ENCODE measurements around the gene ABLIM3.
"Not testable (repeated sequence)": the region's sequence is repeated elsewhere in the genome, so short reads cannot be mapped to it uniquely, and the experiment has no call there.

ABLIM3 gene

DNA sequence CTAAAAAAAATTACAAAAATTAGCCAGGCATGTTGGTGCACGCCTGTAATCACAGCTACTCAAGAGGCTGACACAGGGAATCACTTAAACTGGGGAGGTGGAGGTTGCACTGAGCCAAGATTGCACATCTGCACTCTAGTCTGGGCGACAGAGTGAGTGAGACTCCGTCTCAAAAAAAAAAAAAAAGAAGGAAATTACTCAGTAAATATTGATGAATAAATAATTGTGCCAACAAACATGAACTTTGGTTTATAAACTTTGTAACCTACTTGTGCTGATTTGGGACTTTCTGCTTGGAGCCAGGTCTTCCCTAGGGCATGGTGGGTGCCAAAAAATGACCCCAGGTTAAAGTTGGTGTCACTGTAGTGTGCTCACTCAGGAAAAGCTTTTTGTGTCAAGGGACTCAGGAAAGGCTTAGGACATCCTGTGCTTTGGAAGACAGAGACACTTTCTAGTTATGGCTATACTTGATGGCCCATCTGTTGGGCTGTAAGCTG, 19.0 kb downstream of the ABLIM3 start:
- DNase-seq: no peak

DNA sequence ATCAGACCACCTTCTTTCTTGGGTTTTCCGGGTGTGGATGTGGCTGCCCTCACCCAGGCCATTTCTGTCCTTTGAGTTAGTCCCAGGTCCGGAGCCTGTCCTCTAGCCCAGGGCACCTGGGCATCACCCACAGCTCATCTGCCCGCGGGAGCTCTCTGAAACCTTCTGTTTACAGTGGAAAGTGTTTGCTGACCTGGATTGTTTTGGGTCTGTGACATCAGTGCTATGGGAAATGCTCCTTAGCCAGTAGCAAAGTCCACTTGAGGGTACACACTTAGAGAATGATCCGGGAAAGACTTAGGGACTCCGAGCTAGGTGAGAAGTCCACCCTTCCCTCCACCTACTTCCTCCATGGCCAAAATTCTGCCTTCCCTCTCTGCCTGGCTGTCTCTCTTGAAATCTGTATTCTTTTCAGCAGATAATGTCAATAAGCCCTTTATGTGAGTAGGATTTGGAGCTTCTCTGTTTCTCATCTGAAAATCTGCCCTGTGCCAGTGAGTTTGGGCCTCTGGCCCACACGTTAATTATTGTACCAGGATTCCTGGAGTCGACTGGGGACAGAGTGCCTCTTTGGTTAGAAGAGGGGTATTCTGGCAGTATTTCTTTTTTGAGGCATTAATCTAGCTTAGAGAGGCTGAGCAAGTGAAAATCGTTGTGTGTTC, 19.9 kb downstream of the ABLIM3 start:
- DNase-seq: no peak

DNA sequence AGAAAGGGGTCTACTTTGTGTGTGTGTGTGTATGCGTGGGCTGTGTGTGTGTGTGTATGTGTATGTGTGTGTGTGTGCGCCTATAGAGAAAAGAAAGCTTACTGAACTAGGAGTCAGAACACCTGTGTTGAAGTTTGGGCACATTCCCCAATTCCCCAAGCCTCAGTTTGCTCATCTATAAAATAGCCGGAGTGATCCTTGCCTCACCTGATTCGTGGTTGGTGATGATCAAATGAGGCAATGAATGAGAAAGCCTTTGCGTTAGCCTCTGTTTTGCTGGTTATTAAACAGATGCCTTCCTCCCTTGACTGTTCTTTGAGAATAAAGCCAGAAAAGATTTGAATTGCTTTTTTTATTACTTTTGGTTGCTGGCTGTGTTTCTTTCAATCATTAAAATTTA, 20.6 kb downstream of the ABLIM3 start:
- DNase-seq: no peak

DNA sequence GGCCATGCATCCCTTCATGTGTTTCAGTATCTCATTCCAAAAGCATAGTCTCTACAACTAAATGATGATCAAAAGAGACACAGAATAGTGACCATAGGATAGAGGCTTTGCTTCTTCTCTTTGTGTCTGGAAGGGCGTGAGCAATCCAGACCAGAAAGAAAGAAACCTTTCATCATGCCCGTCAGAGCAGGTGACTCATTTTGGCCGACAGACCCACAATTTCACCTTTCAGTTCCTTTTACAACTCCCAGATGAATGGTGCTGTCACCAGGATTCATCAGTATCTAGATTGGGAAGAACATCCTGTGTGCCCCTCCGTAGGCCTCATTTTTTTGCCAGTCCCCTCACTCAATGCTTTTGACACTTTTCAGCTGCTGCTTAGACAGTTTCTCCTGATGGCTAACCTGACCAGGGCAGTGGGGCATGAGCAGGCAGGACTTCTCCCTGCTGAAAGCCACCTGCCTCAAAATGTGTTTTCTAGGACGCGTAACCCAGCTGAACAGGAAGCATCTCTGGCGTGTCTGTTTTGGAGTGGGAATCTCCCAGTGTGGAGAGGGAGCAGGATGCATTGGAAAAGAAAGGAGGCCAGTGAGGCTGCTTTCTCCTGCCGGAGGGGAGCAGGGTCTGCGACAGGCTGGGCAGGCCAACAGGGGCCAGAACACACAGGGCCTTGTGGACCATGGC, 21.2 kb downstream of the ABLIM3 start:
- no peak for DNase-seq

DNA sequence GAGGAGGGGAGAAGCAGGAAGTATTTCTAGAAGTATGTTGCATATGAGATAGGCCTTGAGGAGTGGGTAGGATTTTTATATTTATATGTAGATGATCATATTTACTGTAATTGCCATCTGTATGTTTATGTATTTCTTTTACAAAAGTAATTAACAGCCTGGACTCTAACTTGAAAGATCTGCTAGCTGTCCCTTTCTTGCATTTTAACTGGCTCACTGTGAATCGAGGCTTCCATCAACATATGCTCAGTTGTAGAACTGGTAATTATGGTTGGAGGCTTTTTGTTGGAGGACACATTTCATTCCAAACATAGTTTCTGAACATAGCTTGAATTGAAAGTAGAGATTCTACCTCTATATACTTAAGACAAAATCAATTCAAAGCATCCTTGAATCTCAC, 23.4 kb downstream of the ABLIM3 start:
- no peak for DNase-seq

DNA sequence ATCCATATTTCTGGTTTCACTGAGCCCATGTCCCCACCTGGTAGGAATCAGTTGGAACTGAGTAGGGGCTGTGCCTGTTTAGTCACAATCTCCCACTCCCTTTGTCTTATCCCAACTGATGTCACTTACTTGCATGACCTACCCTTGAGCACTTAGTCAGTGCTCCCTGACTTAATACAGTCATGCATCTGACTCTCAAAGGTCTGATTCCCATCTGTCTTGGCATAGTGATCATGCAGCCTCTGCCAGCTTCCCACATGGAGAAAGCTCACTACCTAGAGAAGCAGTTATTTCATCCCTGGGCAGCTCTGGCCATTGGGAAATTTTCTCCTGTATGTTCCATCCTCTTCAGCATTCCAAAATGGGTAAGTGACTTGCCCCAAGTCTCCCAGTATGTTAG, 24.8 kb downstream of the ABLIM3 start:
- DNase-seq: no peak

DNA sequence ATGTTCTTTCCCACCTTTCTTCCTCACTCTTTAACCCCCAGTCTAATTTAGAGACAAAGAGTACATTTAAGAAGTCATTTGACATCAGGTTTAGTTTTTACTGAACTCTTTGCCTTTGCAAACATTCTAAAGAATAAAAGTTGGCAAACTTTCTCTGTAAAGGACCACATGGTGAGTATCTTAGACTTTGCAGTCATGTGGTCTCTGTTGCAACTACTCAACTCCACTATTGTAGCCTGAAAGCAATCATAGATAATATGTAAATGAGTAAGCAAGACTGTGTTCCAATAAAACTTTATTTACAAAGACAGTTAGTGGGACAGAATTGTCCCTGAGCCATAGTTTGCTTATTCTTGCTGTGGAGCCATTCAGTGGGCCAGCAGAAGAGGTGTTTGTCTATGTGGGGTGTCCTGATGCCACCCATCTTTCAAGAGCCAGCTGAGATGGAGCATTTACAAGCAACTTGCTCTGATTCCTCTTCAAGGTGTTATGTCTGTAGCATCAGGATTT, 25.4 kb downstream of the ABLIM3 start:
- no peak for DNase-seq

DNA sequence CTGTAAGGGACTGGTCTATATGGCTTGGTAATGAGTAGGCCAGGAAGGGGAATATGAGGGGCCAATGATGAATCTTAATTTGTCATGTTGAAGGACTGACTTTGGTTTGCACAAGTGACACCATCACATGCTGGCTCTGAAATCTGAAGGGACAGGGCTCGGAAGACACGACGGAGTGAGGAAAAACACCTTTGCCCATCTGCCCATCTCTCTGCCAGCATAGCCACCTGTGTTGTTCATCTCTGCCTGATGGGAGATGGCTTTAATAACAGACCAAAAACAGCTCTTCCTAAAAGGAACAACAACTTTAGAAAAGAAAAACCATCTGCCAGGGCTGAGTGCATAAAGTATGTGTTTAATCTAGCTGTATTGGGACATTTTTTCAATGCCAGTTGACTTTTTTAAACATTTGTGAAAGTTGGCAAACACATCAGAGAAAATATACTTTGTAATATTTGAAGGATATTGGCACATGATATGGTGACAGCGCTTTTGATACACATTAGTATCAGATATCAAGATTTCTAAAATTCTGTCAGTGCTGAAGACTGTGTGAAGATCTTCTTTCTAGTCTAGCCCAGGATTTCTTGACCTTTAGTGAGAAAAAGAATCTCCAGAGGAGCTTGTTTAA, 27.1 kb downstream of the ABLIM3 start:
- DNase-seq: no peak

DNA sequence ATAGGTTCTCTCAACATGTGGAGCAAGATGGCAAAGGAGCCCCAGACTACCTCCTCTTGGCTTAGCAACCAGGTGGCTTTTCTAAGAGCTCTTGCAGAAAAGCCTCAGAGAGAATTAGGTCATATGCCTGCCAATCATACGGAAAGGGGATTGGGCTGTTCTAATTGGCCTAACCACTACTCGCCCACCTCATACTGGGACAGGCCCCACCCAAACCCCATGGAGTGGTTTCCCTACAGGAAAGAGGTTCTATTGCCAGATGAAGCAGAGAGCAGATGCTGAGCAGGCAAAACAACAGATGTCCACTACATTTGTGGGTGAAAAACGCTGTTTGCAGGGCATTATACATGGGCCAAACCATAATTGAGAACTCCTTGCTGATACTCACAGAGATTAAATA, 29.0 kb downstream of the ABLIM3 start:
- DNase-seq: no peak

DNA sequence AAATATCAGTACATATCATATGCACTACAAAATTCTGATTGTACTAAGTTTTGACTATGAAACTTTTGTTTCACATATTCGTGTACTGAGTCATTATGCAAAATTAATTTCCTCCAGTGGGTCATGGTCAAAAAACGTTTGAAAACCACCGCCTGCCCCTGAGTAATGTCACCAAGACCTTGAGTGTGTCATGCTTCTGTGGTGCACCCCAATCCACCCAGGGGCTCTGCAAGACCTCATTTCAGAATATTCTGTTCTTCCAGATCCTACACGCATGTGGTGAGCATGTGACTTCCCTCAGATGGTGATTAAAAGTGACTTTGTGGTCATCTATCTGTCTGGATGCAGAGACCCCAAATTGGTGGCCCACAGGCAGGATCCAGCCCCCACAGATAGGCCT, 31.0 kb downstream of the ABLIM3 start:
- DNase-seq: peak; percentile 4

DNA sequence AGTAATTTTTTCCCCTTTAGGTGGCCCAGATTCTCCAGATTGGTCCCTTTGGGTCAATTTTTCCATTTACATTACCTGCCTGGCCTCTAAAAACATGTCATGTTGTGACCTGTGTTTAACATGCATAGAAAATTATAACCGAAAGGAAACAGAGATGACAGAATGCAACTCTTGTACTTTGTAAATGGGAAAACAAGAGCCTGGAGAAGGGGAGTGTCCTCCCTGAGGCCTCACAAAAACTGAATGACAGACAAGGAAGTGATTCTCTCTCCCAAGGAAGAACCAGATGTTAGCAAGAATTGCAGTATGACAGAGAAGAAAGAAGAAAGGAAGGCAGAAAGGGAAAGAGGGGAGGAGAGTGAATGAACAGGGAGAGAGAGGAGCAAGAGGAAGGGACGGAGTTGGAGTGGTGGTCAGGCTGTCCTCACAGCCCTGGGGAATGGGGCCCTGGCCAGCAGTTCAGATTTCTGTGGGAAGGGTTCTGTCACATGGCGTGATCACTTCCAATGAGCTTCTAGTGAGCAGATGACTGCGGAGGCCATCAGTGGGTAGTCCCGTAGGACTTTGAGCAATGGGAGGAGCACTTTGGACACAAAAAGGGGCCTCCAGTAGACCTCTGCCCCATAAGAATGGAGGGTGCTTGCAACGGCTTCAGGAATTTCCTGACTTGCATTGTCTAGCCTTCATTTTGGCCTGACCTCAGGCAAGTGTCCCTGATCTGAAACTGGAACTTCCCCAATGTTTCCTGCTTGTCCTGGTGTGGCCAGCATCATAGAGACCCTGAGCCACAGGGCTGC, 31.6 kb downstream of the ABLIM3 start:
- no peak for DNase-seq

DNA sequence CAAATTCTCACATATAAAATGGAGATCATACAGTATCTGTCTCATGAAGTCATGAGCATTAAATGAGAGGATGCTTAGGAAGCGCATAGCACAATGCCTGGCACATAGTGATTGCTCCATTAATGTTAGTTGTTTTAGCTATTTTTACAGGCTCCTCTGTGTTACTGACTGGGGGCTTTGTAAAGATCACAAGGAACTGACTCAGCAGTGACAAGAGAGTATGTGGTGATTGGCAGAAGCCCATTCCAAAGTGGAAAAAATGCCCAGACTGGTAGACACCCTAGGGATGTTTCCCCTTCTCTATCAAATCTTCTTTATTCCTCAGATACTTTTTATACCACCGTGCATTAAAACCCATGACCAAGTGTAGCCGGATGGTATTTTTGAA, 33.5 kb downstream of the ABLIM3 start:
- DNase-seq: no peak

DNA sequence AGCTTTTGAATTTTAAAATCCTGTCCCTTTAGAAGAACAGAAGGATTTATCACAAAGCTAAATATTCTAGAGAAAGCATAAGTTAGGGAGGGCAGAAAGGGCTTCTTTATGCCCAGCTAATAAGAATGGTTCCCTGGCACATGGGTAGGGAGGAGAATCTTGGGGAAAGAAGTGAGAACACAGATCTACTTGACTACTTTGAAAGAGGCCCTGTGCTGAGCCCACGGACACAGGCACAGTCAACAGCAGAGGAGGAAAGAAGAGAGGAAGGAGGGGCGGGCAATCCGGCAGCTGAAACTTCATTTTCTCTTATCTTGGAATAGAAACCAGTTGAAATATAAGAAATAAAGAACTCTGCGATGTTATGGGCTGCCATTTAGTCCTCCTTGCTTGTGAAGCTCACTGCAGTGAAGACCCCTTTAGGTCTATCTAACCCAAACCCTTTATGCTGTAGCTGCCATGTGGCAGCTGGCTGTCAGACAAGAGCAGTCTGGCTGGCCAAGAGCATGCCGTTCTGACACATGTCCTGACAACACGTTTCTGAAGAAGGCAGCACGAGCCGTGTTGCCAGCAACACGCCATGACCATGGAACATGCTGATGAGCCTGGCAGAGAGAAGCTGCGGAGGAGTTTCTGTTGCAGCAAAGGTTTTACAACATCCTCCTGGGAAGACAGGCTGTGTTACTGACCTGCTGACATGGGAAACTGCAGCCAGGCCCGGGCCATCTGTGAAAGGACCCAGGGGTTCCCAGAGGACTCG, 34.2 kb downstream of the ABLIM3 start:
- DNase-seq: no peak

DNA sequence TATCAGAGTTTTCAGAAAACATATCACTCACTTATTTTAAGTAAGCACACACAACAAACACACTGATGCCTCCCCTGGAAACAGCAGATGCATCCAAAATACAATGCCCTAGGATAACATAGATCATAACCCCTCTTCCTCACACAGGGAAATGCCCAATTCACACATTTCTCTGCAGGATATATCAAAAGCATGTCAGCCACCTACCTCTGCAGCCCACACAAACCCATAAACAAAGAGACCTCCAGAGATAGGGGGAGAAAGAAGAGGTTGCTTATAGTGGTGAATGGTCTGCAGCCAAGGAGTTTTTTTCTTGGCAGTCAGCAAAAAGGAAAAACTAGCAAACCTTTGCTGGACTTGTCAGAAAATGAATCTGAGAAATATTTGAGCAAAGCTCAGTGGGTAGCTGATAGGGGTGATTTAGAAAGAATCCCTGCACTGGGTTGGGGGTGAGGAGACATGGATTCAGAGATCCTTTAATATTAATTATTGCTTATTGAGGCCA, 36.1 kb downstream of the ABLIM3 start:
- no peak for DNase-seq

DNA sequence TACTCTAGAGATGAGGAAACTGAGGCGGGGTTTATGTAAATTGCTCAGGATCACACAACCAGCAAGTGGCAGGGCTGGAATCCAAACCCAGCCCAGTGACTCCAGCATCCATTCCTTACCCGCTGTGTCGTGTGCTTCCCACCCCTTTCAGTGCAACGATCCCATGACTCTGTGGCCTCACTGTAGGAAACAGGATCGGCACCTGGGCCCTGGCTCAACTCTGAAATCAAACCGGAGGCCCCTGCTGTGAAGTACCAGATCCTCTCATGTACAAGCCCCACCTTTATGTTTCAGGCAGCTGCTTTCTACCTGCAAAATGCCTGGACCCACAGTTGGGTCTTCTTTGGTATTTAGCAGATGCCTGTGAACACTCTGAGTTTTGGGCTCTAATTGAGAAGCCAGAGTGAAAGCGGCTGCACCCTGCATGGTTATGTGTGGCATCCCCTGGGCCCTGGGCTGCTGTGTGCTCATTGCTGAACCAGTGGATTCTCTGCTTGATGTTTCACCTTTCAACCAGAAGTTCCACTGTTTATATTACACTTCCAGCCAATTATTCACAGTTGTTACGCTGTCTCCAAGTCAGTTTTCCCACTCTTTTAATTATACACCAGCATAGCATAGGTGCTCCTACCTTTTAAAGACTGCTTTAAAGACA, 36.7 kb downstream of the ABLIM3 start:
- DNase-seq: no peak

DNA sequence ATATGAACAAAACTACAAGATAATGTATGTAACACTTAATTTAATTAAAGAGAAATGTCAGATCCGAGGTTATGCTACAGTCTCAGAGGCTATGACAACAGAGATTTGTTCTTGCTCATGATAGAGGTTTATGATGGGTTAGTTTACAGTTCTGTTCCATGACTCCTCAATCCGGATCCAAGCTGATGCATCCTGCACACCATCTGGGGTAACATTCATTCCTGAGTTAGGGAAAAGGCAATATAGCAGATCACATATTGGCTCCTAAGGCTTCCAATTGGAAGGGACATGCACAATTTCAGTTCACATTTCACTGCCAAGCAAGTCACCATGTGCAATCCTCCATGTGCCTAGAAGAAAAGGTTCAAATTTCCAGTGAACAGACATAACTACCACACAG, 40.4 kb downstream of the ABLIM3 start:
- DNase-seq: no peak

DNA sequence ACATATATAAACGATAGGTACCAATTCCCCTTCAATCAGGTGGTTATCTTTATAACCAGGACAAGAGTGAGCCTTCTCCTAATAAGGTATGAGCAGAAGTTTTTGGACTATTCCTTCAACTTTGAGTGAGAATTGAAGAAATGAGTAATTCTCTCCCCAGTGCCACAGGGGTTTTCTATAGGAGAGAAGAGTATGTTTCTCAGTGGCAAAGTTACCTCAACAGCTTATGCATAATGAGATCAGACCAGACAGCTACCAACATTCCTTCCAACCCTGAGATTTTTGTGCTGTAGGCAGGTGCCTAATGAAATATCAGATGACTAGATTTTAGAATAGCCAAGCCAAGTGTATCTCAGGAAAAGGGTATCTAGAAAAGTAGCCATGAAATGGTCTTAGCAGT, 40.9 kb downstream of the ABLIM3 start:
- no peak for DNase-seq

DNA sequence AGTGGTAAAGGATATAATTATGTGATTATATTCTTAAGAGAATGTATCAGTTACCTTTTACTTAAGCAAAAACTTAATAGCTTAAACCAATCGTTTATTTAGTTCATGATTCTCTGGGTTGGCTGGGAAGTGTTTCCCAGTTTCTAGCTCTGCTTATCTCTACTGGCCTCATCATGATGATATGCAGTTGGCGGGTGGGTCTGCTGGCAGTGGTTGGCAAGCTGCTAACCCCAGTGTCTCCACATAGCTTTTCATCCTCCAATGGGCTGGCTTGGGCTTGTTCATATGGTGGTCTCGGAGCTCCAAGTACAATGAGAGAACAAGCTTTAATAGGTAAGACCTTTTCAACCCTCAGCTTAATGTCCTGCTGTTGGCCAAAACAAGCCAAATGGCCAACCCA, 43.8 kb downstream of the ABLIM3 start:
- DNase-seq: no peak

DNA sequence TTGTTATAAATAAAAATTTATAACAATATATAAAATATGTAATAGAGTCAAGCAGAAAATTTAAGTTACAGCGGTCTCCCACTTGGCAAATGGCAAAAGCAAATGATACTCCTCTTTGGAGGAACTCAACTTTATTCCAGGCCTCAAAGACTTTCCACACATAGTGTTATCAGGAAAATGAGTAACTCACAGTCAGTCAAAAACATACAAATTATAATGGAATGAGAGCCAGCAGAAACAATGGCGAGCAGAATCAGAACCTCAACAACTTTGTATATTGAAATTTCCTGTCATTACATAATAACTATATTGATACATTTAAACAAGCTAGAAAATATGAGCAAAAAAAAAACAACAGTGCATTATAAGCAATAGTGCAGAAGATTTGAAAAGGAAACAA, 45.2 kb downstream of the ABLIM3 start:
- DNase-seq: no peak

DNA sequence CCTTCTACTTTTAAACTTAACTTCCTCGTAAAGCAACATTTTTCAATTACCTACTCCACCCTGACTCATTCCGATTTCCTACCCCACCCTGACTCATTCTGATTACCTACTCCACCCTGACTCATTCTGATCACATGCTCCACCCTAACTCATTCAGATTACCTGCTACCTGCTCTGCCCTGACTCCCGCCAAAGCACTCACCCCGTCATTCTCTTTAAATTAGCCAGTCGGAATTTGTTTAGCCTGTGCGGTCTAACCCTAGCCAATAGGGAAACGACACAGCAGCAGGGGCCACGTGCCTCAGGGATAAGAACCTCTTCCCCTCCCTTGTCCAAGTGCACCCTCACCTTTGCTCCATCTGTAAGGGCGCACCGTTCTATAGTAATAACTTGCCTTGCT, 46.3 kb downstream of the ABLIM3 start:
- DNase-seq: not testable (repeated sequence)

DNA sequence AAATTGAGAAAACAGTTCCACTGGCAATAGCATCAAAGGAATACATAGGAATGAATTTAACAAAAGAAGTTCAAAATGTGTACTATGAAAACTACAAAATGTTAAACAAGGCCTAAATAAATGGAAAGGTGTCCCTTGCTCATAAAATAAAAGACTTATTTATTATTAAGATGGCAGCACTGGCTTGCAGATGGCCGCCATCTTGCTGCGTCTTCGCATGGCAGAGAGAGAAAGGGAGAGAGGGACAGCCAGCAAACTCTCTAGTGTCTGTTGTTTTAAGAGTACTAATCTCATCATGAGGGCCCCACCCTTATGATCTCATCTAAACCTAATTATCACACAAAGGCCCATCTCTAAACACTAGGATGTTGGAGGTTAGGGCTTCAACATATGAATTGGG, 47.1 kb downstream of the ABLIM3 start:
- DNase-seq: no peak

All from activated naive CD4-positive, alpha-beta T cell treated with Interleukin-2 at 50 U/mL for 16 hours (primary cell).